ENCODE results near the gene ATP10D.
"Not testable (repeated sequence)": the region's sequence is repeated elsewhere in the genome, so short reads cannot be mapped to it uniquely, and the experiment has no call there.

The ATP10D gene

DNA sequence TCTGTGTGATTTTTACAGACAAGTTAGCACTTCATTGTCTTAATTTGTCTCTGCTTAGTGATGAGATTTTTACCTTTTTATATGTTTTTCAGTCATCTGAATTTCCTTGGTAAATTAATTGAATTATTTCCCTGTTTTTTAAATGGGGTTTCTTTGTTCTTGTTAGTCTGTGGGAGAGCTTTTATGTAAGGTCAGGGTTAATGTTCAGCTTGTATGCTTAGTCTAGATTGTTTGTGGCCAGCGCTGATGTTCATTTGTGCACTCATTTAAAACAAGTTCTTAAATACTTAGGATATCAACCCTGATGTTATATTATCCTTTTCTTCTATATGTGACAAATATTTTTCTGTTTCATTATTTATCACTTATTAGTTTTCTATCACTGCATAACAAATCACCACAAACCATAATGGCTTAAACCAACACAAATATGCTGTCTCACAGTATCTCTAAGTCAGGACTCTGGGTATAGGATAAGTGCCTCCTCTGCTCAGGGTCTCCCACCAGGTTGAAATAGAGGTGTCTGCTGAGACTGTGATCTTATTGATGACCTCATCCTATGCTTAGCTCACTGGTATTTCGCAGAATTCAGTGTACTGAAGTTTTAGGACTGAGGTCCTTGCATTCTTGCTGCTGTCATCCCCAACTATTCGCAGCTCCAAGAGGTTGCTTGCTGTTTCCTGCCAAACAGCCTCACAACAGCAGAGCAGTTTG lies 53.2 kb downstream of the ATP10D start:
- DNase-seq: no peak

- DNase-seq: no peak
These were observed 53.7 kb downstream of the ATP10D start for GRCh38 chr4:47538825-47539154.

DNA sequence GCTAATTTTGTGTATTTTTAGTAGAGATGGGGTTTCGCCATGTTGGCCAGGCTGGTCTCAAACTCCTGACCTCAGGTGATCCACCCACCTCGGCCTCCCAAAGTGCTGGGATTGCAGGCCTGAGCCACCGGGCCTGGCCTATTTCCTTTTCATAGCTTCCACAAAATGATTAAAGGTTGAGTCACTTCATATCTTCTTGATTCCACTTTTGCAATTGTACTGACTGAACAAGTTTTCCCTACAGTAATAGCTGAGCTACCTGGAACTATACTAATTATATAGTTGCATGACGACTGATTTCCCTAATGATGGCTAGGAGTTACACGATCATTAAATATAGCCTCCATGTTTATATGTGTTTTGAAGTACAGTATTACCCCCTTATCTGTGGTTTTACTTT lies 57.6 kb downstream of the ATP10D start:
- DNase-seq: not testable (repeated sequence)

- DNase-seq: no peak
These were observed 58.3 kb downstream of the ATP10D start for GRCh38 chr4:47543331-47543730.

DNA sequence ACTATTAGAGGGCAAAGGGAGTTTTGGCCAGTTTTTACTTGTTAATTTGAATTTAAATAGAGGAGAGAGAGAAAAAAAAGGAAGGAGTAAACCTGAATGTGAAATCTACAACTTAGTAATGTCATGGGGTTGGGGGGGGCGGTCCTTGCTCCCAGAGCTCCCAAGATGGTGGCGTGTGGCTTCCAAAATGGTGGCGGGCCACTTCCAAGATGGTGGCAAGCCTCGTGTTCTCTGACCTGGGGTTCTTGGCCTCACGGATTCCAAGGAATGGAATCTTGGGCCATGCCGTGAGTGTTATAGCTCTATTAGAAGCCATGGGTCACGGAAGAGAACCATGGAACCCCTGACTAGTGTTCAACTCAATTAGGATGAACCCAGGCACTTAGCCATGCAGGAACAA lies 65.3 kb downstream of the ATP10D start:
- DNase-seq: not testable (repeated sequence)

- no peak for DNase-seq
These were observed 65.9 kb downstream of the ATP10D start for GRCh38 chr4:47550899-47551548.

DNA sequence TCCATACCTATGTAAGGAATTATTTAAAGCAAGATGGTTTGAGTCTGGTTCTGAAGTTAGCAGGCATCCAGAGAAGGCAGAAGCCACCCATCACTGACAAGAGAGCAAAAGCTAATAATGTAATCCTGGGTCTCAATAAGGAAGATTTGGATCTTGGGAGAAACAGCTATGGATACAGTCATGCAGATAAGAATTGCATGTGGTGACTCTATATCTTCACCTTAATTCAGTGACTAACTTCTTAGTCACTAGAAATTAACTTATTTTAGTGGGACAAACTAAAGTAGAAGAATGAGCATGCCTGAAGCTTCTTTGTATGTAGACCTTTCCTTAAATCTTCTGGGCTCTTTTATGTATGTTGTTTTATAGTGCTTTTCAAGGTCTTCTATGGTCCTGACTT lies 66.6 kb downstream of the ATP10D start:
- DNase-seq: no peak

DNA sequence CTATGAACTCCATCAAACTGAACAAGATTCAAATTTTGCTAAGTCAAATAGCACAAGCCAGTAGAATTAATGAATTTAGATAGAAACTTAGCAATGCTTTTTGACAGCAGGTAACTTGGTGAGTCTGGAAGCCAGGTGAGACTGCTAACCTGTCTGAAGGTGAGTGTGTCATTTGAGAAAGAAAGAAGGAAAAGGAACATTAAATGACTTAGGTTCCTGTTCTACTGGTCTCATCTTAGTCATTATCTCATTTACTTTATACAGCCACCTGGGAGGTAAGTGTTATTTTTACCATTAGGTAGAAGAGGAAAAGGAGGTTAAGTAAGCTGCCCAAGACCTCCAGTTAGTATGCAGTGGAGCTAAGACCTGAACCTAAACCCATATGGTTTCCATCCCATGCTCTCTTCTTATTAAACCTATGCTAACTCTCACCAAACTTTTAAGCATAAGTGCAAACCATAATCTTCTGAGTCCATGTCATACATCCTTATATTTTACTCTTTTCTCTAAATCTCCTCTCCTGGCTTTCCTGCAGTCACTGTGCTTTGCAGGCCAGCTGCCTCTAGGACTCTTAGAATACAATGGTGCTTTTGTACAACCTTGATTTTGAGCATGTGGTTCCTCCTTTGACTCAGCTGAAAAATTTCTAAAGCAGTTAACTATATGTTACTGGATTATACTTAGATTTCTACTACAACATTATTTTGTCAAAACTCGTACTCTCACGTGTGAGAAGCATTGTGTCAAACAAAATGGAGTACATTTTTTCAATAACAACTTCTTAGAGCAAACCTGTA lies 68.5 kb downstream of the ATP10D start:
- DNase-seq: no peak

GRCh38 chr4:47555920-47556319 lies 70.8 kb downstream of the ATP10D start:
- not testable (repeated sequence) for DNase-seq

GRCh38 chr4:47557255-47557654 lies 72.2 kb downstream of the ATP10D start:
- DNase-seq: no peak

- DNase-seq: no peak
These were observed 75.6 kb downstream of the ATP10D start for GRCh38 chr4:47560682-47561081.

GRCh38 chr4:47561331-47561730 lies 76.3 kb downstream of the ATP10D start:
- DNase-seq: no peak

DNA sequence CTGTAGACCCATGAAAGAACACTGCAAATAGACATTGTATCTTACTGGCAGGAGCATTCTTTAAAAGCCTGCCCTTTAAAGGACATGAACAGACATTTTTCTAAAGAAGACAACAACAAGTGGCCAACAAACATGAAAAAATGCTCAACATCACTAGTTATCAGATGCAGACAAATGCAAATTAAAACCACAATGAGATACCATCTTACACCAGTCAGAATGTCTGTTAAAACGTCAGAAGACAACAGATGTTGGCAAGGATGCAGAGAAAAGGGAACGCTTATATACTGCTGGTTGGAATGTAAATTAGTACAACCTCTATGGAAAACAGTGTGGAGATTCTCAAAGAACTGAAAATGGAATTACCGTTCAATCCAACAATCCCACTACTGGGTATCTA lies 77.2 kb downstream of the ATP10D start:
- no peak for DNase-seq

GRCh38 chr4:47566566-47566965 lies 81.5 kb downstream of the ATP10D start:
- DNase-seq: no peak

GRCh38 chr4:47566969-47567368 lies 81.9 kb downstream of the ATP10D start:
- no peak for DNase-seq

DNA sequence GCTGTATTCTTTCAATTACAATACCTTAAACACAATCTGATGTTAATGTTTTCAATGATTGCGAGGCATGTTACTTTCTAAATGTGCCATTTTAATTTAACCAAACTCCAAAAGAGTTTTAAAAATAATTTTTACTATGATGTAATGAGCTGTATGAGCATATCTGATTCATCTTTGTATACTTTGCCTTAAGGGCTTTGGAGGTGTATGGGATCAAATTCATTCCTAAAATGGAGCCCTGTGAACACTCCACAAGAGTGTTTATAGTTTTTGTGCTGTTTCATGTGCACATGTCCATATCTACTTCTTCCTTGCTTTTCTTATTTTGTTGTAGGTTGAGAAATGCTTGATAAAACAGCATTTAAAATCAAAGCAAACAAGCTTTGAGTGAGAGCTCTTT lies 82.4 kb downstream of the ATP10D start:
- DNase-seq: no peak

DNA sequence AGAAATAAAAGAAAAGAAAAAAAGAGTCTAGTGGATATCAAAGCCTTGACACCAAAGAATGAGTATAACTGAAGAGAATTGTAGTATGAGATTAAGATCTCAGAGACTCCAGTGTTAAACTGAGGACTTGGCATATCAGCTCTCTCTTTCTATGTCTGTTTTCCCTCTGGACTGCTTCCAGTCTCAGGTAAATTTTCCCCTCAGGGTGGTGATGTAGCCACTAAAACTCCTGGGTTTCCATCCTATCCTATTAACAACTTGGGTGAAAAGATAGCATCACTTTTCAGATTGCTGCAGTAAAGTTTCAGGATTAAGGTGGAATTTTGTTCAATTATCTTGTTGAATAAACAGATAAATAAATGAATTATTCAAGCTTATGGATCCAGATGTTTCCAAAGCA lies 85.7 kb downstream of the ATP10D start:
- DNase-seq: no peak

- DNase-seq: no peak
These were observed 87.9 kb downstream of the ATP10D start for GRCh38 chr4:47572981-47573380.

DNA sequence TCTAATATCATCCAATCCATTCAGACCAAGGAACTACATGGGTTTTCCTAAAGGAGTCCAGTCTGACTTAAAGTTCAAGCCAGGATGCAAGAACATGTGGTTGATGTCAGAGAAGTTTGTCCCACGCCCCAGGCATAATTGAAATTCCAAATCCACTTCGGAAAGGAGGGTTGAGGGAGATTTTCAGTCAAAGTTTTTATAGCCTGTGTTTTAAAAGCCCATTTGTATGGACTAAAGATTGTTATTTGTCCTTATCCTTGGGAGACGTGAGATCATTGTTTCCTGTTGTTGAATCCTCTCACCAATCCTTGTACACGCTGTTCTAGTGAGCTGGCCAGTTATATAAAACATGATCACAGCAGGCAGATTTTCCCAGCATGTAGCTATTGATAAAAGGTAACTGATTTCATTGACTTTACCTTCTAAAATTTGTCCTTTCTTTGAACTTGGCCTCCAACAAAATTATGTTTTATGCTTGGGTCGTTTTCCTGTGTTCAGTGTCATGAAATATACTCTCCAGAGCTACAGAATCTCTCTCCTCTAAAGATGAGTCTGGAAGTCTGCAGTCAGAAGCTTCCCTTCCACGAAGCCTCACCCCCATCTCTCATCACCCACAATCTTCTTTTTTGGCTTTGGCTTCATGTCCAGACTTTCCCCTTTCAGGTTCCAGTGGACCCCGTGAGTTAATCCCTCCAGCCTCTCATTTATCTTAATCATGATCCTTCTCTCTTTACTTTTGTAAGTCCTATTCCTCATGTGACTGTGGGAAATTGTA lies 92.9 kb downstream of the ATP10D start:
- no peak for DNase-seq

- no peak for DNase-seq
These were observed 94.2 kb downstream of the ATP10D start for GRCh38 chr4:47579235-47579634.

DNA sequence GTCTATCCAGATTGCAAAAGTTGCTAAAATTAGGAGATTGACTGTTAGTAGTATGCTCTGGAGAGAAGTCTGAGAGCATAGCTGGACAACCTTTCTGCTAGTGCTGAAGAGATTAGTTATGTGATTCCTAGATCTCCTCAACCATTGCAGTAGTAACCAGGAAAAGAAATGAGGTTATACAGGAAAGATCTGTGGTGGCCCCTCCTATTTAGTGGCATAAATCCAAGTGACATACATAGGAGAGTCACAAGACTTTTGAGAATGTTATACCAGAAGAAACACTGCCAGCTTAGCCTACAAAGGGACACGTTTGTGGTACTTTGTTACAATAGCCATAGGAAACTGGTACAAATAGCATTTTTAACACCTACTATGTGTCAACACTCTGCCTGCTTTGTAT lies 105.2 kb downstream of the ATP10D start:
- DNase-seq: no peak

- no peak for DNase-seq
These were observed 112.6 kb downstream of the ATP10D start for GRCh38 chr4:47597696-47598095.

DNA sequence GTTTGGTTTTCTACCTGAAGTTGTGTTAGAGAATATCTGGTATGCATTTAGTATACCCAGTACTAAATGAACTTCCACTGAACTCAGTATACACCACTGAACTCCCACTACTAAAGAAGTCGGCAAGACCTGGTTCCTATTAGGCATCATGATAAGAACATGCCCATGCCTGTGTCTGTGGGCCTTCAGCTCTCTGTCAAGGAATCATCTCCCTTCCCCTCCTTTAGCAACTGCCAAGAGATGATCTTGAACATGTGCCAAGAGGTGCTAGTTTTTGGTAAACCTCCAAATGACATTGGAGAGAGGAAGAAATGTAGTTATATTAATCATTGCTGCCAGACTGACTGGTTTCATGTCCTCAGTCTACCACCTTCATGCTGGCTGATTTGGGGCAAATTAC lies 113.2 kb downstream of the ATP10D start:
- no peak for DNase-seq
